ENCODE measurements around the gene IWS1.
A peak's percentile ranks its signal among the peaks of the same experiment; 100 is the strongest.

Gene IWS1

DNA sequence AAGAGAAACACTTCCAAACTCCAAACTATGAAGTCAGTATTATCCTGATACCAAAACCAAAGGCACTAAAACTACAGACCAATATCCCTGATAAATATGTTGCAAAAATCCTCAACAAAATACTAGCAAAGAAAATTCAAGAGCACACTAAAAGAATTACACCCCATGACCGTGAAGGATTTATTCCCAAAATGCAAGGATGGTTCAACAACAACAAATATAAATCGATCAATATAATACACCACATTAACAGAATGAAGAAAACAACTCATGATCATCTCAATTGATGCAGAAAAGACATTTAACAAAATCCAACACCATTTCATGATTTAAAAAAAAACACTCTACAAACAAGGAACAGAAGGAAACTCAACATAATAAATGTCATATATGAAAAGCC, 50.5 kb downstream of the IWS1 start:
- H3K4me1 Mint-ChIP-seq: no peaks in the 10 kb centered on the region
- H3K9me3 Mint-ChIP-seq: peaks cover 12% of the 10 kb centered on the region
- no peak overlapping the region for H3K4me3 Mint-ChIP-seq
- no peak for ATAC-seq
- H3K36me3 Mint-ChIP-seq (ENCODE audit: low read depth): peaks cover 17% of the 10 kb centered on the region
- no peaks in the 10 kb centered on the region for H3K27me3 Mint-ChIP-seq
- no peak for DNase-seq
- no peak overlapping the region for H3K27ac Mint-ChIP-seq

DNA sequence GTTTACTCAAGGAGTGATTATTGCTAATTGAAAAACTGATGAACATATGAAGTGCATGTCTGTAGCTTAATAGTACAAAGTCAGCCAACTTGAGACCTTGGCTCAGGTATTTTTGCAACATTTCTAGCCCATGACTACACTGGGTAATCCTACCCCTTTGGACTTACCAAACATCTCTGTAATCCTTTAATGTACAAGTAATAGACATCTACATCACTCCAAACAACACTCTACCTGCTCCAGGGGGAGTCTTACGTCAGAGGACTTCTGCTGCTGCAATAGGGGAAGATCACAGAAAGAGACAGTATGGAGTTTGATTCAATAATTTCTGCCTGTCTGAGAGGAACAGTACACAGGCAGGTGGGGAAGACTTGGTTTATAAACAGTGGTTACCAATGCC, 54.0 kb downstream of the IWS1 start:
- H3K27ac Mint-ChIP-seq: no peak overlapping the region
- DNase-seq (no peak), ATAC-seq (no peak)
- peaks cover 26% of the 10 kb centered on the region for H3K36me3 Mint-ChIP-seq (ENCODE audit: low read depth)
- H3K4me1 Mint-ChIP-seq: no peaks in the 10 kb centered on the region
- no peak overlapping the region for H3K4me3 Mint-ChIP-seq
- H3K27me3 Mint-ChIP-seq: no peaks in the 10 kb centered on the region
- peaks cover 12% of the 10 kb centered on the region for H3K9me3 Mint-ChIP-seq

DNA sequence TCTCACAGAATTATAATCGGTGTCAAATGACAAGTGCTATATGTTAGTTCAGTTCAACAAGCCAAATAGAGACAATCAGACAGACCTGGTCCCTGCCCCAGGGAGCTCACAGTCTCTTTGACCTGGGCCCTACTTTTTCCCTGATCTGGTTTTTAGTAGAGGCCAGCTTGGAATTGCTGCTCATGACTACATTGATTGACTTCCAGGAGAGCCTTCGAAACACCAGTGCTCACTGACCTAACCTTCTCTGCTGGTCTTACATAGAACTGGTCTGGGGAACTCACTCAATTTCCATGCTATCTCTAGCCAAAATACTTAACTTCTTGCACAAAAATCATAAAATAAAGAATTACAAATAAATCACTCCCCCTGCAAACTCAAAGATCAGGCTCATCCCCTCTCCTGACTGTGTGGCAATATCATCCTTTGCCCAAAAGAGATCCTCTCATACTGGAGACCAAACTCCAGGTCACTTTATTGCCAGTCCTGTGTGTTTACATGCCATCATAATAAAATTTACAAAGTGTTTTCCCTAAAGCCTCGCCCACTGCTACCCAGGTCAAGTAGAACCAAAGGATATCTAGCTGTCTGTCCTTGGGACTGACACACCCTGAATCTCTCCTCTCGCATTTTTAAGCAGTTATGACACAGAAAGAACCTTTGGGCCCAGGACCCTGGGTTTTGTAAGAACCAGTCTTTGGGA, 54.9 kb downstream of the IWS1 start:
- H3K9me3 Mint-ChIP-seq: peaks cover 12% of the 10 kb centered on the region
- H3K27ac Mint-ChIP-seq: no peak overlapping the region
- H3K4me3 Mint-ChIP-seq: no peak overlapping the region
- no peaks in the 10 kb centered on the region for H3K4me1 Mint-ChIP-seq
- ATAC-seq (no peak), DNase-seq (no peak)
- H3K36me3 Mint-ChIP-seq (ENCODE audit: low read depth): peaks cover 30% of the 10 kb centered on the region
- H3K27me3 Mint-ChIP-seq: no peaks in the 10 kb centered on the region

- no peak for DNase-seq
- peaks cover 17% of the 10 kb centered on the region for H3K36me3 Mint-ChIP-seq (ENCODE audit: low read depth)
- H3K4me1 Mint-ChIP-seq: peaks cover 10% of the 10 kb centered on the region
- H3K4me3 Mint-ChIP-seq: no peak overlapping the region
- no peak overlapping the region for H3K27ac Mint-ChIP-seq
- peaks cover under 1% of the 10 kb centered on the region for H3K9me3 Mint-ChIP-seq
- ATAC-seq: no peak
- no peaks in the 10 kb centered on the region for H3K27me3 Mint-ChIP-seq
Observed at GRCh38 chr2:127469974-127470373, 56.3 kb downstream of the IWS1 start.

- no peaks in the 10 kb centered on the region for H3K27me3 Mint-ChIP-seq
- DNase-seq: no peak
- no peak overlapping the region for H3K27ac Mint-ChIP-seq
- ATAC-seq: no peak
- no peak overlapping the region for H3K4me3 Mint-ChIP-seq
- H3K4me1 Mint-ChIP-seq: peaks cover 19% of the 10 kb centered on the region
- peaks cover 17% of the 10 kb centered on the region for H3K36me3 Mint-ChIP-seq (ENCODE audit: low read depth)
- no peaks in the 10 kb centered on the region for H3K9me3 Mint-ChIP-seq
Observed at GRCh38 chr2:127469051-127469450, 57.2 kb downstream of the IWS1 start.

GRCh38 chr2:127465258-127465657, 61.0 kb downstream of the IWS1 start:
- peak overlapping the region; percentile 76 for H3K27ac Mint-ChIP-seq
- H3K27me3 Mint-ChIP-seq: no peaks in the 10 kb centered on the region
- H3K4me3 Mint-ChIP-seq: peak overlapping the region; percentile 47
- peaks cover 17% of the 10 kb centered on the region for H3K36me3 Mint-ChIP-seq (ENCODE audit: low read depth)
- no peaks in the 10 kb centered on the region for H3K9me3 Mint-ChIP-seq
- peaks cover 33% of the 10 kb centered on the region for H3K4me1 Mint-ChIP-seq
- DNase-seq: peak; percentile 13
- ATAC-seq: peak; percentile 71

- Mint-ChIP-seq H3K36me3 (ENCODE audit: low read depth) (peaks cover 17% of the 10 kb centered on the region), H3K4me1 (peaks cover 33% of the 10 kb centered on the region), H3K27me3 (no peaks in the 10 kb centered on the region), H3K27ac (peak overlapping the region; percentile 76), H3K9me3 (no peaks in the 10 kb centered on the region), H3K4me3 (peak overlapping the region; percentile 47)
- DNase-seq (peak; percentile 22), ATAC-seq (peak; percentile 81)
Observed at GRCh38 chr2:127464470-127465257, 61.6 kb downstream of the IWS1 start.

DNA sequence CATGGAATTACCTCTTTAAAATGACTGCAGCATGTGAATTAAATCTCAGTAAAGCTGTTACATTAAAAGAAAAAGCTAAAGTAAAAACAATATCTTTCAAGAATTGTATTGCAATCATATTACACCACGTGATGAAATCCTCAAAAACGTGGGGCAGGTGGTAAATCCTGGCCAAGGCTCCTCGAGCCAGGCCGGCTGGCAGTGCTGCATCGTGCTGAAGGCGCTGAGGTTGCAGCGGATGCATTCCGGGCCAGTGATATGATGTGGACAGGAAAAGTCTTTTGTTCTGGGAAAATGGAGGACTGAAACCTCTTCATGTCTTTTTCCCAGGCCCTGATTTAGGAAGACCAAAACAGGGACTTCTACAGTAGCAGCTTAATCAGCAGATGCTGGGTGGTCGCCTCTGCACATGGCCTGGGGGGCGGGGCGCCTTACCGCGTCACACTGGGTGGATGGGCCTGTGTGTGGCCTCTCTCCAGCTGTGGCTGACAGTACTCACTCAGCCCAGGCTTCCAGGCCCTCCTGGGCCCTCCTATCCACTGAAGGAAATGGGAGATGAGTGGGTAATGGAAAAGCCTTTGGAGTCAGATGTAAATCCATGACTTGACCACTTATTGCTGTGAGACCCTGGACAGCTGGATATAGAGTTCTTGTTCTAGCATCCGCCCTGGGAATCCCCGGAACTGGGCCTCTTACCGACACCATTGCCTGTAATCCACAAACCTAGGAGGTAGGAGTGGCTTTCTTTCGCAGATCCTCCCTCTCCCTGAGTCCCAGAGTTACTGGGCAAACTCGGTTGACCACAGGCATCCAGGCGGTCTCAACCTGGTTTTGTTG, 62.9 kb downstream of the IWS1 start:
- Mint-ChIP-seq H3K27me3 (no peaks in the 10 kb centered on the region), H3K4me3 (no peak overlapping the region), H3K9me3 (no peaks in the 10 kb centered on the region), H3K36me3 (ENCODE audit: low read depth) (peaks cover 12% of the 10 kb centered on the region), H3K27ac (no peak overlapping the region), H3K4me1 (peaks cover 34% of the 10 kb centered on the region)
- ATAC-seq: no peak
- no peak for DNase-seq

- ATAC-seq: no peak
- no peaks in the 10 kb centered on the region for H3K27me3 Mint-ChIP-seq
- DNase-seq: no peak
- H3K4me3 Mint-ChIP-seq: no peak overlapping the region
- H3K36me3 Mint-ChIP-seq (ENCODE audit: low read depth): peaks cover 7% of the 10 kb centered on the region
- no peaks in the 10 kb centered on the region for H3K9me3 Mint-ChIP-seq
- H3K4me1 Mint-ChIP-seq: peaks cover 37% of the 10 kb centered on the region
- no peak overlapping the region for H3K27ac Mint-ChIP-seq
Observed at GRCh38 chr2:127462461-127462860, 63.8 kb downstream of the IWS1 start.

DNA sequence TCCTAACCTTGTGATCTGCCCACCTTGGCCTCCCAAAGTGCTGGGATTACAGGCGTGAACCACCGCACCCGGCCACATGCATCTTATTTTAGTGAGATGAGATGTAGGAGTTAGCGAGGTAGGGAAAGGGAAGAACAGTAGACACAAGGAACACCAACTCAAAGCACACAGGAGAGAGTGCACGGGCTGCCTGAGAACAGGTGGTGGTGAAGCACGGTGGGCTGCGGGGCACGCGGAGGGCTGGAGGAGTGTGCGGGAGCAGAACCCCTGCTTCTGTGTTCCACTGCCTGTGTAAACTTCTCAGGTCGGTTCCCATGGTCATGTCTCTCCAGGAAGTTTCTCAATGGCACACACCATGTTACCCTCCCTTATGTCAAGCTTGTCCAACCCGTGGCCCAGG, 69.3 kb downstream of the IWS1 start:
- Mint-ChIP-seq H3K36me3 (ENCODE audit: low read depth) (peaks cover 2% of the 10 kb centered on the region), H3K27ac (no peak overlapping the region), H3K4me3 (no peak overlapping the region), H3K27me3 (no peaks in the 10 kb centered on the region), H3K9me3 (no peaks in the 10 kb centered on the region), H3K4me1 (peaks cover 6% of the 10 kb centered on the region)
- ATAC-seq (no peak), DNase-seq (no peak)

DNA sequence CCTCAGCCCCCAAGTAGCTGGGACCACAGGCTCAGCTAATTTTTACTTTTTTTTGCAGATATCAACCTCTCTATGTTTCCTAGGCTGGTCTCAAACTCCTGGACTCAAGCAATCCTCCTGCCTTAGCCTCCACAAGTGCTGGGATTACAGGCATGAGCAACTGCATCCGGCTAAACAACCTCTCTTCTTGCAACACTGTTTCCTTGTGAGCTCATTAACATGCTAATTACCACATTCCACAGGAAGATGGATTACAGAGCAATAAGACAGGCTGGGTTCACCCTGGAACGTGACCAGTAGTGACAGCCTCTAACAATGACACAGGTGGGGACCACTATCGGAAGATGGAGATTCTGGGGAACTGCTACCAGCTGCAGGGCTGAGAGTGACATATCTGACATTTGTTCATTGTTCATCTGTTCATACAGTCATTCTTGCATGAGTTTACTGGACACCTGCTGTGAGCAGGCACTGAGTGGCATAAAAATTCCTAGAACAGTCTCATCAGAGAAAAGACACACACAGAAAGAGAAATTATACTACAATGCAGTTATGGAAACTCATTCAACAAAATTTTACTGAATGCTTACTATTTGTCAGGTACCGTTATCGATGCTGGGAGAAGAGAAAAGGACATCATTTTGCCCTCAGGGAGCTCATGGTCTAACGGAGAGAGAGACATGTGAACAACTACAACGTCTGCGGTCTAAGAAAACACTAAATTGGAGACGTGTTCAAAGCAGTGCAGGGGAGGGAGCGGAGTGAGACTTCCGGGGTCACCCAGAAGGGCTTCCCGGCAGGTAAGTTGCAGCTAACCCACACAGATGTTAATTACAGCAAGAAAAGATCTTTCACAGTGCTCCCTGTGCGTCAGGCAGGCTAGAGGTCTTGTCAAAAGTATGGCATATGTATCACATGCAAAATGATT, 70.5 kb downstream of the IWS1 start:
- Mint-ChIP-seq H3K27ac (no peak overlapping the region), H3K4me3 (no peak overlapping the region)

DNA sequence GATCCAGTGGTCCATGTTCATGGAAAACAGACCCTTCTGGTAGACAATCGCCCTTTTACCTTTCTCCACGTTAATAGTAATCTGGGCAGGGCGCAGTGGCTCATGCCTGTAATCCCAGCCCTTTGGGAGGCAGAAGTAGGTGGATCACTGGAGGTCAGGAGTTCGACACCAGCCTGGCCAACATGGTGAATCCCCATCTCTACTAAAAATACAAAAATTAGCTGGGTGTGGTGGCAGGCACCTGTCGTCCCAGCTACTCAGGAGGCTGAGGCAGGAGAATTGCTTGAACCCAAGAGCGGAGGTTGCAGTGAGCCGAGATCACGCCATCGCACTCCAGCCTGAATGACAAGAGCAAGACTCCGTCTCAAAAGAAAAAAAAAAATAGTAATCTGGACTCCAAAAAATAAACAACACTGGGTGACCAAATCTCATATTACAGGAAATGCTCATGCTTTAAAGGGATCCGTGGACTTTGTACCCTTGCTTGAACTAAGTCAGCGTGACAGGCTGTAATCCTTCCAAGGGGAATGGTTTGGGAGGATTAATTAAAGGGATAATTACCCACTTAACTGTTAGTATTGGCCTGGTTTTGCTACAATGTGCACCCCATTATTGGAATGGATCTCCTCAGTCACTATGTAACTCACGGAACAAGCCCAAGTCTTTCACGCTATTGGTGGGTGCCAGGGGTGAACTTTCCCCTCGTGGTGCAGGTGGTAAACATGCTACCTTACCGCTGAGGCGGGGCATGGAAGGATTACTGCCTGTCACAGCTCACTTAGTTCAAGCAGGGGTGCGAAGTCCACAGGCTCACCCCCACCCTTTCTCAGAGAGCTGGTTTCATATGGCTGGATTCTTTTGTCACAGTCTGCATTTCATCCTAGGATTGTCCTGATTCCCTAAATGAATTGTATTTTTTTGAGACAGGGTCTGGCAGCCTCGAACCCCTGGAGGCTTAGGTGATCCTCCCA, 71.4 kb downstream of the IWS1 start:
- no peaks in the 10 kb centered on the region for H3K27me3 Mint-ChIP-seq

More for the DNA sequence above, 70.5 kb downstream of the IWS1 start:
- DNase-seq (no peak), ATAC-seq (no peak)
- H3K36me3 Mint-ChIP-seq (ENCODE audit: low read depth): peaks cover 2% of the 10 kb centered on the region
- no peaks in the 10 kb centered on the region for H3K27me3 Mint-ChIP-seq
- peaks cover 6% of the 10 kb centered on the region for H3K4me1 Mint-ChIP-seq
- no peaks in the 10 kb centered on the region for H3K9me3 Mint-ChIP-seq

More for the DNA sequence above, 71.4 kb downstream of the IWS1 start:
- no peak for ATAC-seq
- Mint-ChIP-seq H3K36me3 (ENCODE audit: low read depth) (peaks cover 2% of the 10 kb centered on the region), H3K4me1 (peaks cover 6% of the 10 kb centered on the region), H3K9me3 (no peaks in the 10 kb centered on the region), H3K4me3 (no peak overlapping the region), H3K27ac (no peak overlapping the region)
- DNase-seq: no peak

All from activated naive CD8-positive, alpha-beta T cell treated with anti-CD3 and anti-CD28 coated beads, Interleukin-2, amount 50 U/mL, for 24 hours (primary cell).